Upper lobe of left lung (tissue), 6 donors: Measurements from ENCODE around the gene PRKG1. TPM values are rescaled to one million over a fixed set of nuclear protein-coding genes. Genes with fewer than 3 reads are reported as not detected.

Experiments
- ATAC-seq, 2 donors: fragments of 200-7000 bp; cut with Tn5 transposase; one replicate each; pipeline ENCODE4 v1.9.1; 2022; ENCODE audit warnings: mild to moderate bottlenecking in 2 of 2, moderate library complexity in 2 of 2; ENCODE audit not compliant: low FRiP score in 2 of 2
- DNase-seq, 2 donors: peaks; one replicate each; pipeline ENCODE4 v3.0.0-alpha.2; 2019 to 2020
- H3K27ac ChIP-seq, 4 donors: fragments of 200-600 bp; sonication (generic); one replicate each; pipeline ENCODE4 v1.5.1; 2016 to 2019
- H3K27me3 ChIP-seq, 4 donors: fragments of 200-600 bp; sonication (generic); one replicate each; pipeline ENCODE4 v1.5.1; 2017 to 2019
- H3K36me3 ChIP-seq, 4 donors: fragments of 200-600 bp; sonication (generic); one replicate each; pipeline ENCODE4 v1.5.1; 2016 to 2019
- H3K4me1 ChIP-seq, 4 donors: fragments of 200-600 bp; sonication (generic); one replicate each; pipeline ENCODE4 v1.5.1; 2018 to 2019
- H3K4me3 ChIP-seq, 4 donors: fragments of 200-600 bp; sonication (generic); one replicate each; pipeline ENCODE4 v1.5.1; 2017 to 2019; ENCODE audit warnings: mild to moderate bottlenecking in 2 of 4, moderate library complexity in 1 of 4
- H3K9me3 ChIP-seq, 4 donors: fragments of 200-600 bp; sonication (generic); one replicate each; pipeline ENCODE4 v1.5.1; 2018 to 2019
- EP300 ChIP-seq, 4 donors: sonication (generic); formaldehyde crosslinking; IDR thresholded peaks; one replicate each; pipeline ENCODE4 v1.5.1; 2017; ENCODE audit warnings: antibody characterized with exemption in 4 of 4, control low read depth in 2 of 4
- POLR2A ChIP-seq, 4 donors: fragments of 450-650 bp; IDR thresholded peaks; one replicate each; pipeline ENCODE4 v1.5.1; 2016 to 2017; ENCODE audit warnings: antibody characterized with exemption in 4 of 4, mild to moderate bottlenecking in 2 of 4
- POLR2AphosphoS5 ChIP-seq, 2 donors: sonication (generic); formaldehyde crosslinking; IDR thresholded peaks; one replicate each; pipeline ENCODE4 v1.5.1; 2017; ENCODE audit warnings: antibody characterized with exemption in 2 of 2
- WGBS, 2 donors: methylation state at CpG; one replicate each; pipeline ENCODE4 v1.1.5; 2017 to 2018; 5-methylcytosine and 5-hydroxymethylcytosine counted together
- total RNA-seq, 6 donors: library from RNA; depleted of rRNA in 4 of 6; stranded (reverse); fragments of >200 nt in 4 of 6; gene quantifications; one replicate each; pipeline versions ENCODE4 v1.1.0 to v1.2.1, GENCODE V29; 2016 to 2021
- TF ChIP-seq, protein P1 (sequence below), 6 experiments: fragments of 450-650 bp in 4 of 6; fragments of 200-600 bp in 2 of 6; sonication (generic) in 2 of 6; IDR thresholded peaks; one replicate each; pipeline ENCODE4 v1.5.1; 2016 to 2019; ENCODE audit warnings: antibody characterized with exemption in 6 of 6
- donor health status: DM: no; HTN: no; CAD: no; lungs with moderate emphysema.
- donor health status: DM: no; HTN: yes; CAD: no; lungs with severe emphysema.

PRKG1 gene
- total RNA-seq, 6 donors from 2014 or later: 12.9 to 43.0 (median 25.0) TPM

DNA sequence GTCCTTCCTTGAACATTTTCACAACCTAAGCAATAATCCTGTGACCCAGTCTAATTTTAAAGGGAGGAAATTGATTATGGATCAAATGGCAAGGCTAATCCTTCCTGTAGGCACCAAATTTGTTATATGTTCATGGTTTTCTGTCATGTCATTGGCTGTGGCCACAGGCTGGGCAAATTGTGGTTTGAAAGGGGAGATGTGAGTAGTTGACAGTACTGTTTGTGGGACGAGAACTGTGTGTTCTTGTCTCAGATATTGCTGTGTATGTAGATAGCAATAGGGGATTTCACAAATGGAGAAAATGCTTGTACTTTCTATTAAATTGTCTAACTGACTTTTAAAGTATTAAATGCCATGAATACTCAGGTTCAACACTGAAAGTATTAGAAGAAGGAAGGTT is 8.1 kb upstream of the PRKG1 start:
- 39 to 40% methylated on average over 1 of the region's 1 CpG for whole genome bisulfite sequencing, 2 donors
- H3K4me1 ChIP-seq: no peaks in the 10 kb centered on the region
- H3K4me3 ChIP-seq: no peak overlapping the region
- no peaks in the 10 kb centered on the region for H3K36me3 ChIP-seq
- DNase-seq (no peak), ATAC-seq (no peak)
- H3K9me3 ChIP-seq: no peaks in the 10 kb centered on the region
- TF ChIP-seq POLR2AphosphoS5 (IDR thresholded peaks at IDR 0.05): no peak
- TF ChIP-seq POLR2A (IDR thresholded peaks at IDR 0.05): no peak
- TF ChIP-seq, protein P1, sequence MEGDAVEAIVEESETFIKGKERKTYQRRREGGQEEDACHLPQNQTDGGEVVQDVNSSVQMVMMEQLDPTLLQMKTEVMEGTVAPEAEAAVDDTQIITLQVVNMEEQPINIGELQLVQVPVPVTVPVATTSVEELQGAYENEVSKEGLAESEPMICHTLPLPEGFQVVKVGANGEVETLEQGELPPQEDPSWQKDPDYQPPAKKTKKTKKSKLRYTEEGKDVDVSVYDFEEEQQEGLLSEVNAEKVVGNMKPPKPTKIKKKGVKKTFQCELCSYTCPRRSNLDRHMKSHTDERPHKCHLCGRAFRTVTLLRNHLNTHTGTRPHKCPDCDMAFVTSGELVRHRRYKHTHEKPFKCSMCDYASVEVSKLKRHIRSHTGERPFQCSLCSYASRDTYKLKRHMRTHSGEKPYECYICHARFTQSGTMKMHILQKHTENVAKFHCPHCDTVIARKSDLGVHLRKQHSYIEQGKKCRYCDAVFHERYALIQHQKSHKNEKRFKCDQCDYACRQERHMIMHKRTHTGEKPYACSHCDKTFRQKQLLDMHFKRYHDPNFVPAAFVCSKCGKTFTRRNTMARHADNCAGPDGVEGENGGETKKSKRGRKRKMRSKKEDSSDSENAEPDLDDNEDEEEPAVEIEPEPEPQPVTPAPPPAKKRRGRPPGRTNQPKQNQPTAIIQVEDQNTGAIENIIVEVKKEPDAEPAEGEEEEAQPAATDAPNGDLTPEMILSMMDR (IDR thresholded peaks at IDR 0.05): no peak
- no peak for TF ChIP-seq EP300 (IDR thresholded peaks at IDR 0.05)
- no peak overlapping the region for H3K27ac ChIP-seq
- no peaks in the 10 kb centered on the region for H3K27me3 ChIP-seq

DNA sequence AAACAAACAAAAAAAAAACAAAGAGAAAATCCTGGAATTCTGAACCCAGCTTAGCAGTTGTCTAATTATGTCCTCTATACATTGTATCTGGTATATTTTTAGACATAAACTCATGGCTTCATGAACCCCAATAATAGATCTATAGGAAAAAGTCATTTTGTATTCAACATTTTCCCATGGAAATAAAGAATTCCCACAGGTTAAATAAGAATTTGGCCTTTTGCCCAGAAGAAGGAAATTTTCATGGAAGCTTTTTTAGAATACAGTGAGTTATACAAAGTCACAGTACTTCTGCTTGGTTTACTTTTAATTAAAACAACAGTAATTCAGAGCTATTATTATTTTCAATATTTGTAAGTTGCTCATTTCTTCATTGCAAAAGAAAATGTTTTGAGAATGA is 2.1 kb upstream of the PRKG1 start:
- ATAC-seq (no peak), DNase-seq (no peak)
- Histone ChIP-seq H3K4me1 (peaks cover 5 to 12% (median 9%) of the 10 kb centered on the region in 4 donors), H3K9me3 (no peaks in the 10 kb centered on the region), H3K27ac (no peak overlapping the region), H3K4me3 (no peak overlapping the region), H3K27me3 (no peaks in the 10 kb centered on the region), H3K36me3 (no peaks in the 10 kb centered on the region)
- TF ChIP-seq, protein P1 (IDR thresholded peaks at IDR 0.05): no peak
- no peak for TF ChIP-seq POLR2A (IDR thresholded peaks at IDR 0.05)
- no peak for TF ChIP-seq EP300 (IDR thresholded peaks at IDR 0.05)
- TF ChIP-seq POLR2AphosphoS5 (IDR thresholded peaks at IDR 0.05): no peak

DNA sequence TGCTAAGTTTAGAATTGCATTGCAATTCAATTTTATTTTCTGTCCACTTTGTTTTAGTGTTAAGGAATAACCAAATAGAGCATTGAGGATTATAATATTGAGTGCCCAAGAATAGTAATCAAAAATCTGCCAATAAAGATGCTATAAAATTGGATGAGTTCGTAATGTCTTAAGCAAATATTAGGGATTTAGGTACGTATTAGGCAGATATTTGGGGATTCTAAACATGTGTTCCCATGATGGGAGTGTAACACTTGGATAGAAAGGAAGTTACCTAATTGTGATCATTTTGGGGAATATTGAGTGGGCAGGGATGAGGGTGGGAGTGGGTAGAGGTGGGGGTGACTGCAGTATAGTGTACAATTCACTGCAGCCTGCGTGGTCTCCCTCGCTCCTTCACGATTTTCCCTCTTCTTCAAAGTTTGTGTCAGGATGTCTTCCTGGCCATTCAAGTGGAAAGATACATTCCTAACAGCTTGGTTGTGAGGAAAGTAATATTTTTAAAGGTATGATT is 1.3 kb upstream of the PRKG1 start:
- TF ChIP-seq POLR2AphosphoS5 (IDR thresholded peaks at IDR 0.05) (no peak), POLR2A (IDR thresholded peaks at IDR 0.05) (no peak), EP300 (IDR thresholded peaks at IDR 0.05) (no peak)
- TF ChIP-seq, protein P1 (IDR thresholded peaks at IDR 0.05): no peak
- no peaks in the 10 kb centered on the region for H3K36me3 ChIP-seq
- no peak for ATAC-seq
- no peaks in the 10 kb centered on the region for H3K9me3 ChIP-seq
- peak overlapping the region in 3 of 4 donors; percentile 45 to 74 (median 61) for H3K4me3 ChIP-seq
- H3K27me3 ChIP-seq: no peaks in the 10 kb centered on the region
- no peak for DNase-seq
- H3K4me1 ChIP-seq: peaks cover 5 to 12% (median 9%) of the 10 kb centered on the region in 4 donors
- no peak overlapping the region for H3K27ac ChIP-seq
- 87 to 88% methylated on average over 5 of the region's 5 CpGs for WGBS, 2 donors

DNA sequence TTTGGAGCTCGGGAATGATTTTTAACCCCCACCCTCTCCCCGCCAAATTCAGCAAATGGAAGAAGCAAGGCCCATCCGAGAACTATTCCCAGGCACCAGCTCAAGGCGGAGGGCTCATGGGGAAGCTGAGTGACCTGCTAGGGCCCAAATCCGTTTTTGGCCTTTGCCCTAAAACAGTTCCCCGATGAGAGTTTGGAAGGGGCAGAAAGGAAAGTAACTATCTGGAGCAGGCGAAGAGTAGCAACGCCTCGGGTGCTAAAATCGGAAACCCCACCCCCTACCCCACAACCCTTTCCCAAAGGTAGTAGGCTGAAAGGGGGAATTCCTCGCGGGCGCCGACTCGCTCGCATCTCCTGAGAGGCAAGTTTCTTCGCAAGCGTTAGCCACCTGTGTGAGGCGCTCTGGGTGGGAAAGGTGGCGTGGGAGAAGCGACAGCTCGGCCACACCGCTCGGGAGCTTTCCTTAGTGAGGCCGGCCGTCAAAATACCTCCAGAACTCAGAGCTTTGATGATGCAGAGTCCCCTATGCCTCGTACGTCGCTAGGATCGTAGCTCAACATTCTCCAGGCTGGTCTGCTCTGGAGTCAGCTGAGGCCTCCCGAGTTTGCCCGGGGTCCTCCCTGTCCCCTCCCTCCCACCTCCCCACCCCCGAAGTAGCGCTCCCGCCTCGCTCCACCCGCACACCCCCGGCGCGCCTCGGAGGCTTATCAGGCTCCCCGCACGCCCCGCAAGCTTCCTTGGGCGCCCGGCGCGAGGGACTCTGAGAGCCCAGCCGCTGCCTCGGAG is 642 bp upstream of the PRKG1 start:
- Histone ChIP-seq H3K4me3 (peak overlapping the region; percentile 45 to 74 (median 56)), H3K36me3 (no peaks in the 10 kb centered on the region), H3K27ac (peak overlapping the region; percentile 76 to 86 (median 82)), H3K9me3 (no peaks in the 10 kb centered on the region), H3K4me1 (peaks cover 5 to 12% (median 9%) of the 10 kb centered on the region in 4 donors), H3K27me3 (no peaks in the 10 kb centered on the region)
- 7 to 45% methylated on average over 6 to 49 of the region's 50 CpGs for WGBS, 2 donors
- TF ChIP-seq POLR2AphosphoS5 (IDR thresholded peaks at IDR 0.05) (no peak), EP300 (IDR thresholded peaks at IDR 0.05) (no peak), POLR2A (IDR thresholded peaks at IDR 0.05) (no peak)
- TF ChIP-seq, protein P1 (IDR thresholded peaks at IDR 0.05): no peak
- DNase-seq (peak; percentile 37 to 60), ATAC-seq (peak; percentile 62 to 68)
